Type B pancreatic cell (in vitro differentiated cells): ENCODE data around the gene RCC2. TPM values are rescaled to one million over a fixed set of nuclear protein-coding genes. Genes with fewer than 3 reads are reported as not detected.
"Not testable (repeated sequence)": the region's sequence is repeated elsewhere in the genome, so short reads cannot be mapped to it uniquely, and the experiment has no call there.

Source experiments
- DNase-seq: peaks from one replicate; pipeline ENCODE4 v3.0.0; 2021; ENCODE audit warnings: mixed read lengths; ENCODE audit not compliant: unreplicated experiment; ENCODE audit errors: extremely low spot score
- H3K27ac Mint-ChIP-seq: 2 replicates; pipeline ENCODE4 v1.8.0; 2021; ENCODE audit warnings: mild to moderate bottlenecking, mixed read lengths
- H3K27me3 Mint-ChIP-seq: 2 replicates; pipeline ENCODE4 v1.8.0; 2021; ENCODE audit warnings: mixed read lengths
- H3K36me3 Mint-ChIP-seq: 2 replicates; pipeline ENCODE4 v1.8.0; 2021; ENCODE audit warnings: mixed read lengths
- H3K4me1 Mint-ChIP-seq: one replicate; pipeline ENCODE4 v1.8.0; 2021; ENCODE audit warnings: mixed read lengths; ENCODE audit not compliant: unreplicated experiment
- H3K4me3 Mint-ChIP-seq: 2 replicates; pipeline ENCODE4 v1.8.0; 2021; ENCODE audit warnings: mild to moderate bottlenecking, mixed read lengths
- H3K9me3 Mint-ChIP-seq: 2 replicates; pipeline ENCODE4 v1.8.0; 2021; ENCODE audit warnings: mixed read lengths
- CTCF ChIP-seq: fragments of 200-600 bp; sonication (generic); conservative IDR thresholded peaks from 2 replicates; pipeline ENCODE4 v1.5.0; 2021; ENCODE audit warnings: antibody characterized with exemption, mild to moderate bottlenecking
- total RNA-seq: library from RNA; stranded (reverse); gene quantifications from 2 replicates; pipeline ENCODE4 v1.2.1, GENCODE V29; 2021; ENCODE audit warnings: low replicate concordance

Gene RCC2
- total RNA-seq, 1 donor from 2014 or later = 183 TPM

DNA sequence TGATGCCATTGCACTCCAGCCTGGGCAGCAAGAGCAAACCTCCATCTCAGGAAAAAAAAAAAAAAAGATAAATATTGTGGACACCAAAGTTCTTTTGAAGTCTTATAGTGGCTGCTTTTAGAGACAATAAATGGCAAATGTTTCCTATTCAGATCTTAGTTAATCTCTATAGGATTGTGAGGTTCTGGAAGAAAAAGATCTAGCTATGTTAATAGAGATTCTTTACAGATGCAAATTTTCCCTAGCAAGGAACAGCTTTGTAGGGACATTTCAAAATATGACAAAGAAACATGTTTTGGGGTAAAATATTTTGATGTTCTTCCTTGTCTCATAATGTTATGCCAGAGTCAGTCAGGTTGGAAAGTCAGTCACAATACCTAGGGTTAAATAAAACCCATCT lies 24.5 kb upstream of the RCC2 start:
- H3K27ac Mint-ChIP-seq = no peak overlapping the region
- no peaks in the 10 kb centered on the region for H3K9me3 Mint-ChIP-seq
- TF ChIP-seq CTCF = no peak
- H3K36me3 Mint-ChIP-seq = no peaks in the 10 kb centered on the region
- DNase-seq = no peak
- peaks cover under 1% of the 10 kb centered on the region for H3K27me3 Mint-ChIP-seq
- H3K4me3 Mint-ChIP-seq = no peak overlapping the region
- no peaks in the 10 kb centered on the region for H3K4me1 Mint-ChIP-seq

- no peaks in the 10 kb centered on the region for H3K36me3 Mint-ChIP-seq
- H3K4me3 Mint-ChIP-seq = no peak overlapping the region
- no peaks in the 10 kb centered on the region for H3K4me1 Mint-ChIP-seq
- H3K9me3 Mint-ChIP-seq = no peaks in the 10 kb centered on the region
- TF ChIP-seq CTCF = no peak
- H3K27me3 Mint-ChIP-seq = peaks cover 3% of the 10 kb centered on the region
- no peak for DNase-seq
- H3K27ac Mint-ChIP-seq = no peak overlapping the region
Measured at GRCh38 chr1:17462669-17463068, 23.2 kb upstream of the RCC2 start.

GRCh38 chr1:17460219-17460618 lies 20.7 kb upstream of the RCC2 start:
- DNase-seq = no peak
- Mint-ChIP-seq H3K9me3 (no peaks in the 10 kb centered on the region), H3K4me1 (no peaks in the 10 kb centered on the region), H3K4me3 (no peak overlapping the region), H3K36me3 (no peaks in the 10 kb centered on the region), H3K27ac (no peak overlapping the region), H3K27me3 (peaks cover 3% of the 10 kb centered on the region)
- no peak for TF ChIP-seq CTCF

GRCh38 chr1:17458794-17459193 lies 19.3 kb upstream of the RCC2 start:
- no peak for DNase-seq
- Mint-ChIP-seq H3K4me1 (no peaks in the 10 kb centered on the region), H3K27ac (no peak overlapping the region), H3K36me3 (no peaks in the 10 kb centered on the region), H3K4me3 (no peak overlapping the region), H3K9me3 (no peaks in the 10 kb centered on the region), H3K27me3 (peaks cover 3% of the 10 kb centered on the region)
- TF ChIP-seq CTCF = no peak

DNA sequence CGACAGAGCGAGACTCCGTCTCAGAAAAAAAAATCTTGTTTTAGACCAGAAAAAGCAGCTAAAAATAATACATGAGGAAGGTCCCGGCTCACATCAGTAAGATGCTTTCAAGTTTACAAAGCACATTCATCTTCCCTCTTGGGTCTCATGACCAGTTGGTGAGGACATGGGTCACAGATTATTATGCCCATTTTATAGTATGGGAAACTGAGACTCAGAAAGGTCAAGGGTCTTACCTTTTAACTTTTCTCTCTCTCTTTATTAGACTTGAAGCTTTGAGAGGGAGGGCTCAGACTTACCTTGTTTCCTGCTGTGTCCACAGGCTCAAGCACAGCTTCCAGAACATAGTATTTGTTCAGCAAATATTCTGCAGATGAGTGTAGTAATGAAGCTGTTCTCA lies 13.2 kb upstream of the RCC2 start:
- no peak overlapping the region for H3K27ac Mint-ChIP-seq
- peaks cover 9% of the 10 kb centered on the region for H3K4me1 Mint-ChIP-seq
- H3K36me3 Mint-ChIP-seq = no peaks in the 10 kb centered on the region
- no peak for DNase-seq
- no peaks in the 10 kb centered on the region for H3K9me3 Mint-ChIP-seq
- H3K27me3 Mint-ChIP-seq = no peaks in the 10 kb centered on the region
- H3K4me3 Mint-ChIP-seq = no peak overlapping the region
- no peak for TF ChIP-seq CTCF

DNA sequence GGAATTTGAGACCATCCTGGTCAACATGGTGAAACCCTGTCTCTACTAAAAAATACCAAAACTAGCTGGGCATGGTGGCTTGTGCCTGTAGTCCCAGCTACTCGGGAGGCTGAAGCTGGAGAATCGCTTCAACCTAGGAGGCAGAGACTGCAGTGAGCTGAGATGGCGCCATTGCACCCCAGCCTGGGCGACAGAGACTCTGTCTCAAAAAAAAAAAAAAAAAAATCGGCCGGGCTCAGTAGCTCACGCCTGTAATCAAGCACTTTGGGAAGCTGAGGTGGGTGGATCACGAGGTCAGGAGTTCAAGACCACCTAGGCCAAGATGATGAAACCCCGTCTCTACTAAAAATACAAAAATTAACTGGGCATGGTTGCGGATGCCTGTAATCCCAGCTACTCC lies 12.7 kb upstream of the RCC2 start:
- not testable (repeated sequence) for H3K27ac Mint-ChIP-seq, H3K36me3 Mint-ChIP-seq, H3K4me3 Mint-ChIP-seq, H3K9me3 Mint-ChIP-seq, H3K27me3 Mint-ChIP-seq, DNase-seq
- peaks cover 12% of the 10 kb centered on the region for H3K4me1 Mint-ChIP-seq
